Lung (tissue), 12 donors: Measurements from ENCODE around the gene ESYT3. TPM values are rescaled to one million over a fixed set of nuclear protein-coding genes. Genes with fewer than 3 reads are reported as not detected.

Experiments
- ATAC-seq: fragments of 200-7000 bp; cut with Tn5 transposase; one replicate; pipeline ENCODE4 v1.9.1; 2020; ENCODE audit warnings: moderate number of reproducible peaks; ENCODE audit not compliant: insufficient read depth, low FRiP score
- DNase-seq, 3 donors: peaks; one replicate each; pipeline ENCODE4 v3.0.0-alpha.2; 2013 to 2017
- H3K27ac ChIP-seq, 2 donors: one replicate each; pipeline ENCODE4 v1.5.1; 2013; ENCODE audit warnings: mild to moderate bottlenecking in 2 of 2, moderate library complexity in 2 of 2, control low read depth in 1 of 2, inconsistent platforms in 1 of 2, low read depth in 1 of 2, low read length in 1 of 2
- H3K27me3 ChIP-seq, 3 donors: one replicate each; pipeline ENCODE4 v1.5.1; 2013; ENCODE audit warnings: low read length in 2 of 3; ENCODE audit not compliant: control insufficient read depth in 3 of 3, insufficient read depth in 3 of 3
- H3K36me3 ChIP-seq, 4 donors: one replicate each; pipeline ENCODE4 v1.5.1; 2013; ENCODE audit warnings: low read length in 4 of 4, mild to moderate bottlenecking in 1 of 4, moderate library complexity in 1 of 4; ENCODE audit not compliant: control insufficient read depth in 4 of 4, insufficient read depth in 4 of 4
- H3K4me1 ChIP-seq, 5 donors: one replicate each; pipeline ENCODE4 v1.5.1; 2013; ENCODE audit warnings: low read length in 5 of 5, mild to moderate bottlenecking in 2 of 5, moderate library complexity in 1 of 5; ENCODE audit not compliant: control insufficient read depth in 5 of 5, insufficient read depth in 5 of 5
- H3K4me3 ChIP-seq: one replicate; pipeline ENCODE4 v1.5.1; 2013; ENCODE audit warnings: mild to moderate bottlenecking, control low read depth, moderate library complexity
- H3K9ac ChIP-seq, 2 donors: one replicate each; pipeline ENCODE4 v1.5.1; 2013; ENCODE audit warnings: low read length in 2 of 2, control low read depth in 1 of 2; ENCODE audit not compliant: insufficient read depth in 1 of 2
- H3K9me3 ChIP-seq, 4 donors: one replicate each; pipeline ENCODE4 v1.5.1; 2013; ENCODE audit warnings: low read length in 3 of 4, mild to moderate bottlenecking in 1 of 4, moderate library complexity in 1 of 4; ENCODE audit not compliant: control insufficient read depth in 4 of 4, insufficient read depth in 3 of 4
- WGBS, 2 donors: extraction: QIAGEN DNeasy Blood & Tissue Kit; methylation state at CpG; one replicate each; pipeline ENCODE4 v1.1.7; 2013; 5-methylcytosine and 5-hydroxymethylcytosine counted together
- polyA plus RNA-seq, 2 donors: library from polyadenylated mRNA; stranded (reverse); fragments of 200-250 nt; gene quantifications; one replicate each; pipeline ENCODE4 v1.2.1, GENCODE V29; 2013
- total RNA-seq, 2 donors: library from RNA; depleted of rRNA in 1 of 2; stranded (reverse); fragments of >200 nt in 1 of 2; gene quantifications; one replicate each; pipeline ENCODE4 v1.2.1, GENCODE V29; 2014 to 2021
- TF ChIP-seq, protein P1 (sequence below): IDR thresholded peaks from 2 replicates; pipeline ENCODE4 v1.5.1; 2012; ENCODE audit warnings: mild to moderate bottlenecking; ENCODE audit errors: control extremely low read depth, extremely low read depth
- donor health status: control.
- donor health status: control.
- donor health status: Bipolar disorder and iron deficiency.
- donor health status: healthy.
- donor health status: DM: yes; HTN: yes; CAD: no.

The ESYT3 gene
- total and polyA plus RNA-seq, 4 donors: 5.7 to 71.0 (median 27.0) TPM

DNA sequence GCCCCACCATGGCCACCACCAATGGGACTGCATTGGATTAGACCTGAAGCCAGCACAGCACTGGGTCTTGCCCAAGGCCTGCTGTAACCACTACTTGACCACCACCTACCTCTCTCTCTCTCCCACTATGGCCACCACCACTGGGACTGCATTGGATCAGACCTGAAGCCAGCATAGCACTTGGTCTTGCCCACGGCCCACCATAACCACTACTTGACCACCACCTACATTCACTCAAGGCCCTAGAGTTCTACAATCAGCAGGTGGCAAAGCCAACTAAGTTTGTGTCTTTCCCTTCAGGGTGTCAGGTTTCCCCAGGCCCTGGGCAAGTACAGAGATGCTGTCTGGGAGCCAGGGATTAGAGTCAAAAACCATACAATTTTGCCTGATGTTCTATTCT, 57.6 kb downstream of the ESYT3 start:
- H3K36me3 ChIP-seq: peaks cover 0 to 8% (median 4%) of the 10 kb centered on the region in 4 donors
- H3K9ac ChIP-seq: no peak overlapping the region
- 96 to 100% methylated on average over 1 of the region's 1 CpG for WGBS, 2 donors
- H3K9me3 ChIP-seq: peaks cover 0 to 16% (median 5%) of the 10 kb centered on the region in 4 donors
- H3K27ac ChIP-seq: no peak overlapping the region
- DNase-seq (no peak), ATAC-seq (no peak)
- TF ChIP-seq, protein P1, sequence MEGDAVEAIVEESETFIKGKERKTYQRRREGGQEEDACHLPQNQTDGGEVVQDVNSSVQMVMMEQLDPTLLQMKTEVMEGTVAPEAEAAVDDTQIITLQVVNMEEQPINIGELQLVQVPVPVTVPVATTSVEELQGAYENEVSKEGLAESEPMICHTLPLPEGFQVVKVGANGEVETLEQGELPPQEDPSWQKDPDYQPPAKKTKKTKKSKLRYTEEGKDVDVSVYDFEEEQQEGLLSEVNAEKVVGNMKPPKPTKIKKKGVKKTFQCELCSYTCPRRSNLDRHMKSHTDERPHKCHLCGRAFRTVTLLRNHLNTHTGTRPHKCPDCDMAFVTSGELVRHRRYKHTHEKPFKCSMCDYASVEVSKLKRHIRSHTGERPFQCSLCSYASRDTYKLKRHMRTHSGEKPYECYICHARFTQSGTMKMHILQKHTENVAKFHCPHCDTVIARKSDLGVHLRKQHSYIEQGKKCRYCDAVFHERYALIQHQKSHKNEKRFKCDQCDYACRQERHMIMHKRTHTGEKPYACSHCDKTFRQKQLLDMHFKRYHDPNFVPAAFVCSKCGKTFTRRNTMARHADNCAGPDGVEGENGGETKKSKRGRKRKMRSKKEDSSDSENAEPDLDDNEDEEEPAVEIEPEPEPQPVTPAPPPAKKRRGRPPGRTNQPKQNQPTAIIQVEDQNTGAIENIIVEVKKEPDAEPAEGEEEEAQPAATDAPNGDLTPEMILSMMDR: no peak
- H3K4me1 ChIP-seq: peaks cover 0 to 15% (median 0%) of the 10 kb centered on the region in 5 donors
- no peak overlapping the region for H3K4me3 ChIP-seq
- H3K27me3 ChIP-seq: no peaks in the 10 kb centered on the region

DNA sequence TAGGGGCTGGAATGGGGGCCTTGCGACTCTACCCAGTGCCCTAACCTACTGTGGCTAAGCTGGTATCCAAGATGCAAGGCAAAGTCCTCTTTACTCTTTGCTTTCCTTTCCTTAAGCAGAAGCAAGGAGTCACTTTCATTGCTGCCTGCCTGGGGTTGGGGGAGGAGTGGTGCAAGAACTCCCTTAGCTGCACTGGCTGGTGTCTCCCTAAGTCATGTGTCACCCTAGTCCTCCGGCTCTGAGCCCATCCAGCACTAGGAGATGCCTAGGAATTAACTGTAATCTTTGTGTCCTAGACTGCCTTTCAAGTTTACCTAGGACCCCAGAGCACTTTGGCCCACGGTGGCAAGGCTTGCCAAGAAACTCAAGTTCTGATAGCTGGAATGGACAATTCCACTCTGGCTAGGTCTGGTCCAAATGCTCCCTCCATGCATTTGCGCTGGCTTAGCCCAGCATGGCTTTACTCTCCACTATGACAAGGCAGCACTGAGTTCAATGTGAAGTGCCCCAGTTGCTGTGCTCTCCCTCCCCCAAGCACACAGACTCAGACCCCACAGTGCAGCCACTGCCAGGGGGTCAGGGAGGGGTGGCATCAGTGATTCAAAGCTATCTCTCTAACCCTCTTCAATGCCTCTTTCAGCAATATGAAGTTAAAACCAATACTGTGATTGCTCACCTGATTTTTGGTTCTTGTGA, 58.7 kb downstream of the ESYT3 start:
- peak overlapping the region in 1 of 2 donors; percentile 53 for H3K27ac ChIP-seq
- H3K27me3 ChIP-seq: no peaks in the 10 kb centered on the region
- TF ChIP-seq, protein P1: no peak
- H3K4me1 ChIP-seq: peaks cover 0 to 15% (median 0%) of the 10 kb centered on the region in 5 donors
- ATAC-seq: no peak
- peaks cover 0 to 8% (median 6%) of the 10 kb centered on the region in 4 donors for H3K36me3 ChIP-seq
- WGBS, 2 donors: 93 to 94% methylated on average over 4 of the region's 4 CpGs
- no peak overlapping the region for H3K9ac ChIP-seq
- no peak overlapping the region for H3K4me3 ChIP-seq
- no peak for DNase-seq
- peaks cover 0 to 13% (median 5%) of the 10 kb centered on the region in 4 donors for H3K9me3 ChIP-seq

DNA sequence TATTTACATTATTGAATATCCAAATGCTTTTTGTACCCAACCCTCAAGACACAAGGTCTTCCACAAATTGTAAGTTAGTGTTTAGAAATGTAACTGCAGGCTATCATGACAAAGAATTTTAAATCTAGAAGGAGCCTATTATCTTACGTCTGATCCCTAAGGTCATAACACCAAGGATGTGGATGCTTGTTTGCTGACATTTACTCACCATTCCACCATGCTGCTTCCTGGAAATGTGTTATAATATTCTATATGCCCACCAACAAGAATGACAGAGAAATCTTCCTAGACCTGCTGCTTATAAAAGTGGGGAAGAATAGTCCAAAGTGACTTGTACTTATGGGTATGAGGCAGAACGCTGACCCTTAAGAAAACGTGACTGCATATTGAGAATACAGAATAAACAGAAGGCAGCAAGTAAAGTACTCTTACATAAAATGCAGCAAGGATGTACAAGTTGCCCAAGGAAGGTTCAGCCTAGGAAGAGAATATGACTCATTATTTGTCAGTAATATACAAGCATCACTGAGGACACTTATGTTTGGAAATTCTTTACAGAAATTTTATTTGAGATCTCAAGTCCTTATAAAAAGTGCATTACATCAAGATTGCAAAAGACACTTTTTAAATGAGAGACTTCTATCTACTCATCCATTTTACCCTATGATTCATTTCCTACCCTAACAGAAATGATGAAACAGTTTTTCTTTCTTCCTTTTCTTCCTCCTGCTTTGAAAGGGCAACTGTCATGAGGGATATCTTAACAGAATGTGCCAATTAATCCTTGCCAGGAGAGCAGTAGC, 59.6 kb downstream of the ESYT3 start:
- WGBS, 2 donors: 71 to 80% methylated on average over 3 of the region's 3 CpGs
- peak; percentile 84 for ATAC-seq
- H3K9ac ChIP-seq: no peak overlapping the region

More for the DNA sequence above, 59.6 kb downstream of the ESYT3 start:
- TF ChIP-seq, protein P1: no peak
- Histone ChIP-seq H3K36me3 (peaks cover 0 to 8% (median 6%) of the 10 kb centered on the region in 4 donors), H3K27me3 (no peaks in the 10 kb centered on the region), H3K27ac (peak overlapping the region in 1 of 2 donors; percentile 45), H3K4me3 (no peak overlapping the region), H3K4me1 (peaks cover 0 to 15% (median 0%) of the 10 kb centered on the region in 5 donors), H3K9me3 (peaks cover 0 to 11% (median 4%) of the 10 kb centered on the region in 4 donors)
- DNase-seq: no peak
